HG03565 (cell line): ENCODE measurements around the gene LHX8.
"Not testable (repeated sequence)": the region's sequence is repeated elsewhere in the genome, so short reads cannot be mapped to it uniquely, and the experiment has no call there.

Experiments used
- ATAC-seq: cut with Tn5 transposase; IDR thresholded peaks from one replicate; pipeline ENCODE4 v1.9.1; 2021; ENCODE audit warnings: mild to moderate bottlenecking, moderate library complexity; ENCODE audit not compliant: unreplicated experiment

Gene LHX8

GRCh38 chr1:75133750-75134646, at the start of gene LHX8:
TSS of gene LHX8 (plus strand) at chr1:75134388. CDS start at chr1:75136615, 2,227 bp downstream.
- ATAC-seq = no peak

DNA sequence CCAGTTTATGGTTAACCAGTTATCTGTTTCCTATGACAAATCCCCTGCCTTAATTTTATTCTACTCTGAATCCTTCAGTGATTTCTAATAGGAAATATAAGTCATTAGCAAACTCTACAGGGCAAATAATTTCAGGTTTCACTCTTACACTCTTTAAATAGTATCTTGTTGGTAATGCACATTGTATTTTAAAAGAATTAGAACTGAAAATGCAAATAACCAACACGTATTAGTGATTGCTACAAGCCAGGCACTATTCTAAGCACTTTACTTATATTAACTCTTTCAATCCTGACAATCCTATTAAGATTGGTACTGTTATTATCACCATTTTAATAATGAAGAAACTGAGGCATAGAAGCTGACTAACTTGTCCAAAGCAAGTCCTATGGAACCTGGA, 48.3 kb upstream of the LHX8 start:
- no peak for ATAC-seq

DNA sequence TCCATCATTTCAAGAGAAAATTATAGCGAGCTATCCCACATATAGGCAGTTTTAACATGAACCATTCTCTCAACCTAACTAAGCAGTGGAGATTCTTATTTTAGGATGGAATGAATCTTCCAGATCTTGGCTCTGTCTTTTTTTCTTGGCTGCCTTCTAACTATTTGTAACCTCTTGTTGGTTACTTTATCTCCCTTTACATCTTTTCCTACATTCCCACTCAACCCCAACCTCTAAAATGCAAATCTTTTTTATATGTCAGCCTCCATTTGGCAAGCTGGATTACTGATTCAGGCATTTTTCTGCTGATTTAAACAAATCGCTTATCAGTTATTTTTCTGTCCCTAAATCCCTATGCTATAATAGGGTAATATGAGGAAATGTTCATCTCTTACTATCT, 46.9 kb upstream of the LHX8 start:
- no peak for ATAC-seq

- no peak for ATAC-seq
Measured at GRCh38 chr1:75092141-75092540, 42.0 kb upstream of the LHX8 start.

- ATAC-seq = no peak
Measured at GRCh38 chr1:75097654-75098053, 36.5 kb upstream of the LHX8 start.

GRCh38 chr1:75099581-75099980, 34.6 kb upstream of the LHX8 start:
- ATAC-seq = no peak

DNA sequence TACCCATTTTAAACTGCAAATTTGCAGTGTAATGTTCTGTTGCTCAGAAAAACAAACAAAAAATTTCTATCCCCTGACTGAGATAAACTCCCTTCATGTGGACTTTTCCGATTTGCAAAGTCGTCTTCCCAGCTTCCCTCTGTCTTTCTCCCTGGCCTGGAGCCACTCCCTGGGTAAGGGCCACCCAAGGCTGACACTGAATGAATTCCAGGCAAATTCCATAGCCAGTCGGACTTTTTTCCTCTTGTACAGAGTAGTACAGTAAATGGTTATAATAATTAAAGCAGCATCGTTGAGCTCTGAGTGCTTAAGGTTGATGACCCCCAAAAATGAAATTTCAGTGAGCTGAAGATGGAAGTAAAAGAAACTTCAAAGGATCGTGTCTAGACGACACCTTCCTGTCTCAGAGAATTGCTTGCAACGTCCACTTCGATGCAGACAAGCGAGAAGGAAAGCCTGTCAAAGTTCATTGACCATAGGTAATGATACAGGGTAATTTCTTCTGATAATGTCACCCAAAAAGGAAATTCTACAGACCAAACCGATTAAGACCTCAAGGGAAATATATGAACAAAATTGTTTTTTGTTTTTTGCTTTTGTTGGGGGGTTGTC, 33.6 kb upstream of the LHX8 start:
- ATAC-seq = no peak

GRCh38 chr1:75112362-75112951, 21.7 kb upstream of the LHX8 start:
- not testable (repeated sequence) for ATAC-seq

DNA sequence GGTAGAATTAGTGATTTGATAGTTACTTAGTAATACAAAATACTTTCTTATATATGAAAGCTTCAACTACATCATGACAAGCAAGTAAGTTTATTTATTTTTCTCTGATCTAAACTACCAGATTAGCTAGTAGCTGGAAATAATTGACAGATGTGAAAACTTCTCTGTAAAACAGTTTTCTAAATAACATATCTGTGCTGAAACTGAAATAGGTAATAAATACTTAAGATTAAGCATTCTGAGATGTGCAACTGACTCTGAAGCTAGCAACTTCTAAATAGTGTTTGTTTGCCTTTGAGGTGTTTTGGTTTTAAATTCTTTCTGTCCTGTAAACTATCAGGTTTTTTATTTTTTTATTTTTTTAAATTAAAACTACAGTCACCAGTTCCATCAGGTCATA, 18.5 kb upstream of the LHX8 start:
- ATAC-seq = no peak

GRCh38 chr1:75123756-75124155, 10.4 kb upstream of the LHX8 start:
- no peak for ATAC-seq

DNA sequence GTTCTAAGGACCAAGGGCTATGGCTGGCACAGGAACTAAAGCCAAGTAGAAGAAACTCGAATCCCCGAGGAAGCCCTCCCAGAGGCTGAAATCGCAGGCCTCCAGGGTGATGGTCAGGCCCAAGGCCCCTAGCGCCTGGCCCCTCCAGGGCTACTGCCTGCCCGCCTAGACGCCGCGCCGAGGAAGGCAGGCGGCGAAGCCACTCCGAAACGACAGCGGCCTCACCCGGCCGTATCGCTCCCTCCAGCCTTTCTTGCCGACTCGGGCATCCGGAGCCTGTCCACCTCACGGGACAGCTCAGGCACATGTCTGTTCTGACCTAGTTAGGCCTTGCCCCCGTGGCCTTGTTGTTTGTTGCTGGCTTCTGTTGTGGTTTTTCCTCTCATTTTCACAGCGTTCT, 9.7 kb upstream of the LHX8 start:
- no peak for ATAC-seq

DNA sequence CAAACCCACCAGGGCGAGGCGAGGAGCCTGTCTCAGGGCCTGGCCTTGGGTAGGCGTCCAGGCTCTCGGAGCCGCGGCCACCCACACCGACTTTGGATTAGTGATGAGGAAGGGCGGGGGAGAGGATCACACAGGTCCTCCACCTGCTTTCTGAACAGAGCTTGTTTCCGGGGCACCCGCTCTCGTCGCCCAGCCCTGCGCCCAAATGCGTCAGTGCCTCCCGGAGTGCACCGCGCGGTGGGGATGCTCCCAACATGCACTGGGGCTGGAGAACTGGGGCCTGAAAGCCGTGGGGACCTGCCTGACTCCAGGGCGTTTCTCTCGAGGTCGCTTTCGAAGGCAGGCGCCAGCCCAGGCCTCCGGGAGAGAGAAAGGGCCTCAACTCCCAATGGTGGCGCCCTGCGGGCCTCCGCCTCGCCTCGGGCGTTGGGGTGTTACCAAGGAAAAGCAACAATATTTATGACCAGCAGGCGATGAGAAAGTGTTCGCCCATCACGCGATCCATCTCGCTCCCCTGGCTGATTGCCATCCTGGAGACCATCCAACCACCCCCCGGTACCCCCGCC, 8.9 kb upstream of the LHX8 start:
- no peak for ATAC-seq

DNA sequence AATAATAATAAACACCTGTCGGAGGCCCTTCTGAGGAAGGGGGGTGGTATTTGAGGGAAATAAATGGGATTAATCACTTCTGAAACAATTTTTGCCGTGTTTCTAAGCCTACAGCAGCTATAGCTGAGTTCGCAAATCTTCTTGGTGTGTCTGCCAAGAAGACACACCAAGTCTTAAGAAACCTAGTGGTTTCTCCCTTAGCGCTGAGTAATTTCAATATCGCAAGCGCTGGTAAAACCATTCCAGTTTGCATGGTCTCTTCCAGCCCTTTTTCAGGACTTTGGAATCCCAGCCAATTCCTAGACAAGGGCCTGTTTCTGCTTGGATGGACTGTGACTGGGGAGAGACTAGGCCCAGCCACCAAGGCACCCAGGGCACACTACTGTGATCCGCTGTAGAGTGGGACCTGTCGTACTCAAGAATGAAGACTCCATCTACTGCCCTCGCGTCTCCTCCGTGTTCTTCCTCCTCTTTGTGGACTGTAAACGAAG, 7.5 kb upstream of the LHX8 start:
- ATAC-seq = no peak

- no peak for ATAC-seq
Measured at GRCh38 chr1:75127916-75128717, 6.1 kb upstream of the LHX8 start.

DNA sequence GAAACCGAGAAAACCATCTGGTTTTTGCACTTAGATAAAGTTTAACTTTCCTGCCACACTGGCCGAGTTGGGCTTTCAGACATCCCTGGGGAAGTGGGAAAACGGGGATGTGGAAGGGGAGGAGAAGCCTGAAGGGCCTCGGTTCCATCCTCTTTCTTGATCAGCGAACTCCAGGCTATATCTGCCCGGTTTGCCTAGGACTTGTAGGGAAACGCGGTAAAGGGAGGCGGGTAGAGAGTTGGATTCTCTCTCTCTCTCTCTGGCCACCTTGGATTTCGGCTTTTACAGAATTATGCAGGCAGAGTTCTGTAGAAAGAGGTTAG, 4.6 kb upstream of the LHX8 start:
- ATAC-seq = no peak

GRCh38 chr1:75129983-75130789, 4.0 kb upstream of the LHX8 start:
- no peak for ATAC-seq

DNA sequence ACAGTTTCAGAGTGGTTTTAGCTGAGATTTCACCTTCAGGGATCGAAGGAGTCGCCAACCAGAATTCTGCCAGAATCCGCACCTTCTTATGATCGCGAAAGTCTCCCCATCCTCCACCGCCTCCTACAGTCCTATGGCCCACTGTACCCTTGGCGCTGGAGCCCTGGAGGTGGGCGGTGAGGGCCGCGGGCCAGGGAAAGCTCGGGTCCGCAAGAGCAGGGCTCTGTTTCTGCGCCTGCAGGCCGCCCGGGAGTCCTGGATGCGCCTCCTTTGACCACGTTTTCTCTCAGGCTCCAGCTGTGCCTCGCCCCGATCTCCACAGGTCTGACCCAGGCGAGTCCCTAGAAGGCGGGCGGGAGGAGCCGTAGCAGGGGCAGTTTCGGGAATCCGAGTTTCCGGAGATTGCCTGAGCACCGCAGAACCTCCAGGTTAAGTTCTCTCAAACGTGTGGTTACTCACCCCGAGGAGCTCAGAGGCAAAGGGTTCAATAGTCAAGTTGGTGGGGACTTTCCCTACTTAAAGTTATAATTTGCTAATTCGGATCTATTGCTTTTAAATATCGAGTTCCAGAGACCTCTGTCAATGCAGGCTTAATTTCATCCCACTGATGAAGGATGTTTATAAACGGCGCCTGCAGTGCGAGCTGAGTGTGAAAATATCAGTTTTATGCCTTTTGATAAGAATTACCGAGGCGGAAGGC, 3.2 kb upstream of the LHX8 start:
- ATAC-seq = no peak

DNA sequence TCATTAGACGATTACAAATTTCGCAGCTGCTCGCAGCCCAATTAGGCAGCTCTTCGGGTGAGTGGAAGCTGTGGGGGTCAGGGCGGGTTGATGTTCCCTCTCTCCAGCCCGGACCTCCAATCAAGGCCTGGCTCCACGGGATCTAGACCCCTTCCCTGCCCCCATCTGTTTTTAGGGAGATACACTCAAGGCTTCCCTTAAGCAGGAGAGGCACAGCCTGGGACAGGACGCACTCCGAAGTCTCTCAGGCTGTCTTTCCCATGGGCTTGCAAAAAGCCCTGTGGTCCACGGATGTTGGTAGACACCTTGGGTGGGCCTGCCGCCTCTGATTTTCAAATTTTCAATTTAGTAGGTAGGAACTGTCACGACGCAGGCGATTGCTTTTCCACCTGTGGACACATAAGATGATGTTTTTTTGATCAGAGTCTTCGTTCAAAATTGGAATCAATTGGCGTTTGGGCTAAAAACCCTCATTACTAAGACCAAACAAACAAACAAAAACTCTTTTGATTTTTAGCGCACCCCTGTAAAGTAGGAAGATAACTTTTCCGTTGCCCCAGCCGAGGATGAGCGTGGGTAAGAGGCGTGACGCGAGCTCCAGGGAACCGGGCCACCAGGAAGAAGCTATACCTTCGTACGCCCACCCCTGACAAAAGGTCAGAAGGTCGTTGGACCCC, 2.5 kb upstream of the LHX8 start:
- no peak for ATAC-seq

GRCh38 chr1:75132242-75132811, 1.9 kb upstream of the LHX8 start:
- no peak for ATAC-seq
